Liver (tissue), 9 donors: Measurements from ENCODE around the gene EMD. TPM values are rescaled to one million over a fixed set of nuclear protein-coding genes. Genes with fewer than 3 reads are reported as not detected.
A peak's percentile ranks its signal among the peaks of the same experiment; 100 is the strongest.

Experiments used
- DNase-seq: peaks from one replicate; pipeline ENCODE4 v3.0.0-alpha.2; 2017; ENCODE audit warnings: low spot score
- H3K27ac ChIP-seq, 2 donors: one replicate each; pipeline ENCODE4 v1.7.0; 2013; ENCODE audit warnings: inconsistent platforms in 2 of 2, low read length in 2 of 2, control low read depth in 1 of 2, low read depth in 1 of 2, mild to moderate bottlenecking in 1 of 2
- H3K27me3 ChIP-seq, 4 donors: one replicate each; pipeline versions ENCODE4 v1.6.1 to v1.7.0; 2013; ENCODE audit warnings: low read length in 3 of 4, inconsistent platforms in 1 of 4, mild to moderate bottlenecking in 1 of 4, moderate library complexity in 1 of 4; ENCODE audit not compliant: control insufficient read depth in 4 of 4, insufficient read depth in 4 of 4
- H3K36me3 ChIP-seq, 4 donors: one replicate each; pipeline versions ENCODE4 v1.6.1 to v1.7.0; 2013; ENCODE audit warnings: low read length in 3 of 4, mild to moderate bottlenecking in 3 of 4, low read depth in 1 of 4, moderate library complexity in 1 of 4; ENCODE audit not compliant: control insufficient read depth in 4 of 4, insufficient read depth in 3 of 4
- H3K4me1 ChIP-seq, 4 donors: one replicate each; pipeline versions ENCODE4 v1.6.1 to v1.7.0; 2013; ENCODE audit warnings: low read length in 3 of 4, mild to moderate bottlenecking in 3 of 4, moderate library complexity in 1 of 4; ENCODE audit not compliant: control insufficient read depth in 4 of 4, insufficient read depth in 4 of 4
- H3K4me3 ChIP-seq, 3 donors: one replicate each; pipeline versions ENCODE4 v1.6.1 to v1.7.0; 2013; ENCODE audit warnings: low read length in 3 of 3, control low read depth in 1 of 3, low read depth in 1 of 3, mild to moderate bottlenecking in 1 of 3
- H3K9ac ChIP-seq, 2 donors: one replicate each; pipeline ENCODE4 v1.7.0; 2013; ENCODE audit warnings: low read length in 2 of 2, mild to moderate bottlenecking in 2 of 2, moderate library complexity in 2 of 2, control low read depth in 1 of 2, low read depth in 1 of 2
- H3K9me3 ChIP-seq, 4 donors: one replicate each; pipeline versions ENCODE4 v1.6.1 to v1.7.0; 2013; ENCODE audit warnings: low read length in 3 of 4; ENCODE audit not compliant: control insufficient read depth in 4 of 4
- ATF3 ChIP-seq: IDR thresholded peaks from 2 replicates; pipeline ENCODE4 v1.6.1; 2016; ENCODE audit warnings: antibody characterized with exemption
- CTCF ChIP-seq: fragments of 150-350 bp; IDR thresholded peaks from 2 replicates; pipeline ENCODE4 v1.5.1; 2017; ENCODE audit warnings: improper control_type of control experiment, low read depth, low read length; ENCODE audit not compliant: missing input control
- EGR1 ChIP-seq, 2 donors: IDR thresholded peaks; 2 replicates each; pipeline ENCODE4 v1.6.1; 2016 to 2018; ENCODE audit warnings: antibody characterized with exemption in 2 of 2, low read depth in 2 of 2
- FOXA1 ChIP-seq: IDR thresholded peaks from 2 replicates; pipeline ENCODE4 v1.6.1; 2016; ENCODE audit warnings: antibody characterized with exemption
- FOXA2 ChIP-seq: IDR thresholded peaks from 2 replicates; pipeline ENCODE4 v1.6.1; 2016; ENCODE audit warnings: antibody characterized with exemption
- GABPA ChIP-seq, 2 donors: IDR thresholded peaks in 1 of 2; conservative IDR thresholded peaks in 1 of 2; 2 replicates each; pipeline ENCODE4 v1.6.1; 2016; ENCODE audit warnings: antibody characterized with exemption in 2 of 2, mild to moderate bottlenecking in 1 of 2, moderate library complexity in 1 of 2
- HNF4A ChIP-seq, 2 donors: conservative IDR thresholded peaks; 2 replicates each; pipeline ENCODE4 v1.6.1; 2016; ENCODE audit warnings: antibody characterized with exemption in 2 of 2, mild to moderate bottlenecking in 2 of 2
- HNF4G ChIP-seq: IDR thresholded peaks from 2 replicates; pipeline ENCODE4 v1.6.1; 2016; ENCODE audit warnings: antibody characterized with exemption
- JUND ChIP-seq, 2 donors: IDR thresholded peaks; 2 replicates each; pipeline ENCODE4 v1.6.1; 2016; ENCODE audit warnings: antibody characterized with exemption in 2 of 2
- MAX ChIP-seq: IDR thresholded peaks from 2 replicates; pipeline ENCODE4 v1.6.1; 2016; ENCODE audit warnings: antibody characterized with exemption
- NR2F2 ChIP-seq: IDR thresholded peaks from 2 replicates; pipeline ENCODE4 v1.6.1; 2016; ENCODE audit warnings: antibody characterized with exemption
- RAD21 ChIP-seq, 2 donors: IDR thresholded peaks; 2 replicates each; pipeline ENCODE4 v1.6.1; 2016; ENCODE audit warnings: antibody characterized with exemption in 2 of 2, mild to moderate bottlenecking in 2 of 2
- REST ChIP-seq: IDR thresholded peaks from 2 replicates; pipeline ENCODE4 v1.6.1; 2016; ENCODE audit warnings: antibody characterized with exemption, mild to moderate bottlenecking
- RXRA ChIP-seq, 2 donors: IDR thresholded peaks; 2 replicates each; pipeline ENCODE4 v1.6.1; 2017 to 2018; ENCODE audit warnings: antibody characterized with exemption in 2 of 2, mild to moderate bottlenecking in 1 of 2
- SP1 ChIP-seq: IDR thresholded peaks from 2 replicates; pipeline ENCODE4 v1.6.1; 2018; ENCODE audit warnings: antibody characterized with exemption, mild to moderate bottlenecking
- TAF1 ChIP-seq: conservative IDR thresholded peaks from 2 replicates; pipeline ENCODE4 v1.6.1; 2016; ENCODE audit warnings: antibody characterized with exemption, mild to moderate bottlenecking
- YY1 ChIP-seq: IDR thresholded peaks from 2 replicates; pipeline ENCODE4 v1.6.1; 2016; ENCODE audit warnings: antibody characterized with exemption, mild to moderate bottlenecking
- ZBTB33 ChIP-seq: IDR thresholded peaks from 2 replicates; pipeline ENCODE4 v1.6.1; 2016; ENCODE audit warnings: antibody characterized with exemption
- WGBS: extraction: QIAGEN DNeasy Blood & Tissue Kit; methylation state at CpG from one replicate; pipeline ENCODE4 v1.1.7; 2013; 5-methylcytosine and 5-hydroxymethylcytosine counted together
- polyA plus RNA-seq, 2 donors: library from polyadenylated mRNA; stranded (reverse) in 1 of 2; unstranded in 1 of 2; fragments of 200-250 nt in 1 of 2; fragments of >200 nt in 1 of 2; fragmentation: Nextera tagmentation in 1 of 2; extraction: Ambion mirVana in 1 of 2; gene quantifications; one replicate each; pipeline versions ENCODE4 v1.2.1 to v1.2.3, GENCODE V29; 2013 to 2015
- total RNA-seq, 2 donors: library from RNA; depleted of rRNA; stranded (reverse); fragments of >200 nt; gene quantifications; one replicate each; pipeline ENCODE4 v1.2.3, GENCODE V29; 2014
- donor health status: healthy.
- donor health status: healthy.
- donor health status: healthy.
- donor health status: healthy.
- donor health status: healthy.

The EMD gene
- total and polyA plus RNA-seq, 4 donors, result 11.6 to 38.0 (median 17.0) TPM

- Histone ChIP-seq H3K9ac (peak overlapping the region; percentile 27), H3K4me1 (peaks cover 10 to 30% (median 17%) of the 10 kb centered on the region in 4 donors), H3K36me3 (no peaks in the 10 kb centered on the region), H3K9me3 (no peaks in the 10 kb centered on the region), H3K4me3 (peak overlapping the region; percentile 41 to 71 (median 69)), H3K27me3 (no peaks in the 10 kb centered on the region), H3K27ac (peak overlapping the region; percentile 61 to 69)
- no peak for DNase-seq
- TF ChIP-seq HNF4A (conservative IDR thresholded peaks at IDR 0.05), result no peak
- 9% methylated on average over 63 of the region's 63 CpGs for WGBS
Measured at GRCh38 chrX:154370300-154371016, 8.6 kb upstream of the EMD start.

GRCh38 chrX:154371017-154371788 is 7.9 kb upstream of the EMD start:
- Histone ChIP-seq H3K36me3 (no peaks in the 10 kb centered on the region), H3K27ac (peak overlapping the region; percentile 59 to 69), H3K4me1 (peaks cover 10 to 30% (median 17%) of the 10 kb centered on the region in 4 donors), H3K9ac (no peak overlapping the region), H3K4me3 (peak overlapping the region; percentile 41 to 71 (median 69)), H3K9me3 (no peaks in the 10 kb centered on the region), H3K27me3 (no peaks in the 10 kb centered on the region)
- WGBS, result under 1% methylated on average over 77 of the region's 77 CpGs
- TF ChIP-seq JUND (IDR thresholded peaks at IDR 0.05), result no peak
- TF ChIP-seq HNF4G, result no peak
- TF ChIP-seq NR2F2, result no peak
- TF ChIP-seq ATF3, result no peak
- peak; percentile 25 for TF ChIP-seq SP1
- peak; percentile 32 for TF ChIP-seq REST
- no peak for TF ChIP-seq CTCF
- no peak for TF ChIP-seq GABPA (IDR thresholded peaks at IDR 0.05 in 1 of 2, conservative IDR thresholded peaks at IDR 0.05 in 1 of 2)
- TF ChIP-seq MAX, result peak; percentile 98
- peak; percentile 30 for TF ChIP-seq TAF1
- TF ChIP-seq RAD21 (IDR thresholded peaks at IDR 0.05), result peak in 1 of 2 donors; percentile 6
- TF ChIP-seq HNF4A (conservative IDR thresholded peaks at IDR 0.05), result no peak
- peak in 1 of 2 donors; percentile 18 for TF ChIP-seq EGR1 (IDR thresholded peaks at IDR 0.05; ENCODE audit: low read depth in 2 of 2)
- TF ChIP-seq RXRA (IDR thresholded peaks at IDR 0.05), result no peak
- peak; percentile 61 for TF ChIP-seq YY1
- no peak for TF ChIP-seq FOXA1
- no peak for TF ChIP-seq FOXA2
- no peak for TF ChIP-seq ZBTB33
- peak; percentile 76 for DNase-seq
